SU-DHL-6 (cell line): ENCODE data around the gene ERBB4.

ENCODE experiments used
- CTCF ChIP-seq: fragments of 200-600 bp; sonication (generic); IDR thresholded peaks from one replicate; pipeline ENCODE4 v1.5.1; 2017; ENCODE audit warnings: antibody characterized with exemption, mild to moderate bottlenecking, low read length, moderate library complexity; ENCODE audit not compliant: insufficient read depth, poor library complexity, severe bottlenecking
- EZH2phosphoT487 ChIP-seq: fragments of 200-600 bp; sonication (generic), shearing (Covaris generic); conservative IDR thresholded peaks from 2 replicates; pipeline ENCODE4 v1.6.1; 2018; ENCODE audit warnings: mild to moderate bottlenecking, antibody characterized with exemption, low read length, moderate library complexity, mixed read lengths

GRCh38 chr2:211837206-211837605 lies 701.4 kb downstream of the ERBB4 start:
- TF ChIP-seq CTCF (no peak), EZH2phosphoT487 (no peak)
